Right renal cortex interstitium (tissue), 3 donors: ENCODE data around the gene MYO9B. TPM values are rescaled to one million over a fixed set of nuclear protein-coding genes. Genes with fewer than 3 reads are reported as not detected.

Source experiments
- DNase-seq, 3 donors: peaks; one replicate each; pipeline ENCODE4 v3.0.0-alpha.2; 2013; ENCODE audit warnings: low read depth in 3 of 3, low spot score in 2 of 3
- polyA plus RNA-seq, 3 donors: library from polyadenylated mRNA; unstranded; fragments of 120-200 nt; gene quantifications; one replicate each; pipeline ENCODE4 v1.2.1, GENCODE V29; 2013; ENCODE audit not compliant: insufficient read length in 3 of 3

MYO9B gene
- polyA plus RNA-seq, 3 donors = 39.6 to 43.4 (median 42.2) TPM

- DNase-seq = no peak
Observed at GRCh38 chr19:17249887-17250548, 174.4 kb downstream of the MYO9B start.

- DNase-seq = no peak
Observed at GRCh38 chr19:17254636-17255035, 179.1 kb downstream of the MYO9B start.

- DNase-seq = no peak
Observed at GRCh38 chr19:17255150-17255621, 179.6 kb downstream of the MYO9B start.

GRCh38 chr19:17256130-17256529 lies 180.6 kb downstream of the MYO9B start:
- no peak for DNase-seq

GRCh38 chr19:17259118-17259780 lies 183.7 kb downstream of the MYO9B start:
- no peak for DNase-seq

- DNase-seq = no peak
Observed at GRCh38 chr19:17259934-17260333, 184.4 kb downstream of the MYO9B start.

- no peak for DNase-seq
Observed at GRCh38 chr19:17260842-17261325, 185.3 kb downstream of the MYO9B start.

GRCh38 chr19:17262557-17262956 lies 187.0 kb downstream of the MYO9B start:
- DNase-seq = no peak

Other genes with a start within 250 kb of the MYO9B start
- 10 to 100 TPM; 42.1 to 49.6 (median 44.1) TPM for gene SIN3B, start 246.4 kb upstream of the MYO9B start, polyA plus RNA-seq
- gene F2RL3, start 186.8 kb upstream of the MYO9B start, polyA plus RNA-seq = 1 to 10 TPM in 1 of 3 donors, under 1 TPM in 2; 0.58 to 1.0 (median 0.87) TPM
- gene CPAMD8, start 49.0 kb upstream of the MYO9B start, polyA plus RNA-seq = 10 to 100 TPM; 28.4 to 34.2 (median 28.7) TPM
- gene HAUS8, start 325 bp upstream of the MYO9B start, polyA plus RNA-seq = 10 to 100 TPM; 11.9 to 13.9 (median 12.5) TPM
- 10 to 100 TPM; 21.6 to 24.2 (median 22.2) TPM for gene USE1, start 139.6 kb downstream of the MYO9B start, polyA plus RNA-seq
- gene OCEL1, start 150.4 kb downstream of the MYO9B start, polyA plus RNA-seq = 10 to 100 TPM; 15.7 to 20.1 (median 17.9) TPM
- 10 to 100 TPM; 29.4 to 41.9 (median 34.2) TPM for gene NR2F6, start 170.1 kb downstream of the MYO9B start, polyA plus RNA-seq
- 1 to 10 TPM; 4.6 to 6.1 (median 5.4) TPM for gene USHBP1, start 189.0 kb downstream of the MYO9B start, polyA plus RNA-seq
- gene BABAM1, start 191.7 kb downstream of the MYO9B start, polyA plus RNA-seq = 100 to 1,000 TPM in 1 of 3 donors, 10 to 100 TPM in 2; 94.8 to 113 (median 97.1) TPM
- gene ANKLE1, start 206.1 kb downstream of the MYO9B start, polyA plus RNA-seq = under 1 TPM; 0.44 to 0.83 (median 0.65) TPM
- gene ABHD8, start 227.6 kb downstream of the MYO9B start, polyA plus RNA-seq = 1 to 10 TPM; 6.6 to 8.5 (median 7.0) TPM
- gene MRPL34, start 230.1 kb downstream of the MYO9B start, polyA plus RNA-seq = 10 to 100 TPM; 44.9 to 55.7 (median 51.8) TPM
- 10 to 100 TPM; 29.3 to 37.7 (median 32.5) TPM for gene DDA1, start 233.8 kb downstream of the MYO9B start, polyA plus RNA-seq